Measurements from ENCODE around the gene SERPINB6. TPM values are rescaled to one million over a fixed set of nuclear protein-coding genes. Genes with fewer than 3 reads are reported as not detected.
"Not testable (repeated sequence)": the region's sequence is repeated elsewhere in the genome, so short reads cannot be mapped to it uniquely, and the experiment has no call there.

The SERPINB6 gene
- total RNA-seq, 3 donors from 2014 or later, result 134 to 147 (median 142) TPM

GRCh38 chr6:2945153-2945452, 26.3 kb downstream of the SERPINB6 start:
- no peak for DNase-seq
- no peak for ATAC-seq
- no peaks in the 10 kb centered on the region for H3K9me3 ChIP-seq
- H3K4me1 ChIP-seq (ENCODE audit: low read depth), result peaks cover 12% of the 10 kb centered on the region
- intact Hi-C loops (cut with DNase I, micrococcal nuclease), result no loop called here
- TF ChIP-seq CTCF (IDR thresholded peaks at IDR 0.05), result no peak
- no peak overlapping the region for H3K4me3 ChIP-seq
- peaks cover 6% of the 10 kb centered on the region for H3K36me3 ChIP-seq (ENCODE audit: low read depth)

- intact Hi-C loops (cut with DNase I, micrococcal nuclease), result no loop called here
- DNase-seq (no peak), ATAC-seq (no peak)
- Histone ChIP-seq H3K4me1 (ENCODE audit: low read depth) (peaks cover 12% of the 10 kb centered on the region), H3K36me3 (ENCODE audit: low read depth) (peaks cover 6% of the 10 kb centered on the region), H3K9me3 (no peaks in the 10 kb centered on the region), H3K4me3 (no peak overlapping the region)
- TF ChIP-seq CTCF (IDR thresholded peaks at IDR 0.05), result no peak
These were observed 26.8 kb downstream of the SERPINB6 start for GRCh38 chr6:2944405-2945152.

- Histone ChIP-seq H3K9me3 (no peaks in the 10 kb centered on the region), H3K36me3 (ENCODE audit: low read depth) (peaks cover 6% of the 10 kb centered on the region), H3K4me3 (no peak overlapping the region), H3K4me1 (ENCODE audit: low read depth) (peaks cover 12% of the 10 kb centered on the region)
- TF ChIP-seq CTCF (IDR thresholded peaks at IDR 0.05), result no peak
- no peak for ATAC-seq
- intact Hi-C loops (cut with DNase I, micrococcal nuclease), result no loop called here
- DNase-seq, result no peak
These were observed 27.8 kb downstream of the SERPINB6 start for GRCh38 chr6:2943564-2943955.

GRCh38 chr6:2942914-2943563, 28.3 kb downstream of the SERPINB6 start:
- H3K36me3 ChIP-seq (ENCODE audit: low read depth), result peaks cover 6% of the 10 kb centered on the region
- H3K9me3 ChIP-seq, result no peaks in the 10 kb centered on the region
- ATAC-seq (peak; percentile 61), DNase-seq (no peak)
- no peak for TF ChIP-seq CTCF (IDR thresholded peaks at IDR 0.05)
- H3K4me3 ChIP-seq, result no peak overlapping the region
- peaks cover 12% of the 10 kb centered on the region for H3K4me1 ChIP-seq (ENCODE audit: low read depth)
- intact Hi-C loops (cut with DNase I, micrococcal nuclease), result no loop called here

GRCh38 chr6:2942116-2942515, 29.3 kb downstream of the SERPINB6 start:
- intact Hi-C loops (cut with DNase I, micrococcal nuclease); H3K4me3 ChIP-seq; H3K36me3 ChIP-seq (ENCODE audit: low read depth); ATAC-seq; DNase-seq; H3K9me3 ChIP-seq: not testable (repeated sequence)
- H3K4me1 ChIP-seq (ENCODE audit: low read depth), result peaks cover 12% of the 10 kb centered on the region

- H3K4me1 ChIP-seq (ENCODE audit: low read depth), result peaks cover 12% of the 10 kb centered on the region
- TF ChIP-seq CTCF (IDR thresholded peaks at IDR 0.05), result no peak
- intact Hi-C loops (cut with DNase I, micrococcal nuclease), result no loop called here
- H3K9me3 ChIP-seq, result no peaks in the 10 kb centered on the region
- no peak overlapping the region for H3K4me3 ChIP-seq
- no peak for DNase-seq
- ATAC-seq, result no peak
- H3K36me3 ChIP-seq (ENCODE audit: low read depth), result no peaks in the 10 kb centered on the region
These were observed 30.5 kb downstream of the SERPINB6 start for GRCh38 chr6:2940851-2941250.
